Natural killer cell treated with Interleukin-12 subunit alpha and Interleukin-12 subunit beta and Interleukin-15 and Interleukin-18, amount 100 ng/mL, for 72 hours (primary cell): Measurements from ENCODE around the gene MT1HL1. TPM values are rescaled to one million over a fixed set of nuclear protein-coding genes. Genes with fewer than 3 reads are reported as not detected.

Experiments
- ATAC-seq, 2 donors: fragments of 150-1000 bp; cut with Tn5 transposase in 1 of 2; sonication (Bioruptor Pico), chemical (Tn5 transposase) in 1 of 2; 2 replicates each; pipeline ENCODE4 v1.10.0; 2021
- DNase-seq: peaks from one replicate; pipeline ENCODE4 v3.0.0; 2022; ENCODE audit warnings: low spot score
- H3K27ac Mint-ChIP-seq, 2 donors: 1 replicate in 1 of 2; 2 replicates in 1 of 2; pipeline ENCODE4 v1.8.0; 2022; ENCODE audit warnings: mixed read lengths in 2 of 2, mild to moderate bottlenecking in 1 of 2, moderate library complexity in 1 of 2
- H3K27me3 Mint-ChIP-seq, 2 donors: 1 replicate in 1 of 2; 2 replicates in 1 of 2; pipeline ENCODE4 v1.8.0; 2022; ENCODE audit warnings: mixed read lengths in 2 of 2
- H3K36me3 Mint-ChIP-seq: one replicate; pipeline ENCODE4 v1.8.0; 2022; ENCODE audit warnings: mixed read lengths
- H3K4me1 Mint-ChIP-seq, 2 donors: 1 replicate in 1 of 2; 2 replicates in 1 of 2; pipeline ENCODE4 v1.8.0; 2022; ENCODE audit warnings: low read depth in 2 of 2, mixed read lengths in 2 of 2, mild to moderate bottlenecking in 1 of 2
- H3K4me3 Mint-ChIP-seq: one replicate; pipeline ENCODE4 v1.8.0; 2022; ENCODE audit warnings: mixed read lengths
- H3K9me3 Mint-ChIP-seq: 2 replicates; pipeline ENCODE4 v1.8.0; 2022; ENCODE audit warnings: mixed read lengths
- total RNA-seq, 2 donors: library from RNA; stranded (reverse); gene quantifications; one replicate each; pipeline ENCODE4 v1.2.3, GENCODE V29; 2022

MT1HL1 gene
- total RNA-seq, 2 donors from 2014 or later: not detected

GRCh38 chr1:237033804-237034203 lies 29.6 kb upstream of the MT1HL1 start:
- no peaks in the 10 kb centered on the region for H3K4me1 Mint-ChIP-seq
- H3K36me3 Mint-ChIP-seq: no peaks in the 10 kb centered on the region

GRCh38 chr1:237033061-237033460 lies 28.8 kb upstream of the MT1HL1 start:
- H3K9me3 Mint-ChIP-seq: peaks cover 5% of the 10 kb centered on the region
- peaks cover 9 to 16% of the 10 kb centered on the region in 2 donors for H3K27me3 Mint-ChIP-seq
- H3K27ac Mint-ChIP-seq: no peak overlapping the region
- no peaks in the 10 kb centered on the region for H3K36me3 Mint-ChIP-seq
- no peak for DNase-seq
- no peak overlapping the region for H3K4me3 Mint-ChIP-seq
- no peaks in the 10 kb centered on the region for H3K4me1 Mint-ChIP-seq
- no peak for ATAC-seq

More at GRCh38 chr1:237033804-237034203, 29.6 kb upstream of the MT1HL1 start:
- Mint-ChIP-seq H3K27ac (no peak overlapping the region), H3K27me3 (peaks cover 9 to 12% of the 10 kb centered on the region in 2 donors), H3K9me3 (peaks cover 5% of the 10 kb centered on the region), H3K4me3 (no peak overlapping the region)
- no peak for ATAC-seq
- no peak for DNase-seq

DNA sequence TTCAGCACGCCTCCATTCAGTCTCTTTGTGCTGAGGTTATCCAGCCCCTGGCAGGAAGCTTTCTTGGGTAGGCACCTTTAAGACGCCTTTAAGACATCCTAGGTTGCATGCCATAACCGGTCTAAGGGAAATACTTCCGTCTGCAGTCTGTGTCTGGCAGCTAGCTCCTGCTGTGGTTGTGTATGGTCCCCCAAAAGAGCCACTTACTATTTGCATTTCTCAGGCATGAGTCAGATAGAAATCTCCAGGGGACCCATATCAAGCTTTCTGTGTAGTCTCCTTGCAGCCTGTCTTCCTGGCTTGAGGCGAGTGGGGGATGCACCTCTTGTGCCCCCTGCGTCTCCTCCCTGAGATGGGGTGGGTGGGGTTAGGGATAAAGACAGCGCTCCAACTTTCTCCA lies 27.8 kb upstream of the MT1HL1 start:
- H3K27ac Mint-ChIP-seq: no peak overlapping the region
- H3K4me3 Mint-ChIP-seq: no peak overlapping the region
- no peak for DNase-seq
- H3K36me3 Mint-ChIP-seq: no peaks in the 10 kb centered on the region
- H3K4me1 Mint-ChIP-seq: no peaks in the 10 kb centered on the region
- no peak for ATAC-seq
- peaks cover 5% of the 10 kb centered on the region for H3K9me3 Mint-ChIP-seq
- peaks cover 9 to 24% of the 10 kb centered on the region in 2 donors for H3K27me3 Mint-ChIP-seq

DNA sequence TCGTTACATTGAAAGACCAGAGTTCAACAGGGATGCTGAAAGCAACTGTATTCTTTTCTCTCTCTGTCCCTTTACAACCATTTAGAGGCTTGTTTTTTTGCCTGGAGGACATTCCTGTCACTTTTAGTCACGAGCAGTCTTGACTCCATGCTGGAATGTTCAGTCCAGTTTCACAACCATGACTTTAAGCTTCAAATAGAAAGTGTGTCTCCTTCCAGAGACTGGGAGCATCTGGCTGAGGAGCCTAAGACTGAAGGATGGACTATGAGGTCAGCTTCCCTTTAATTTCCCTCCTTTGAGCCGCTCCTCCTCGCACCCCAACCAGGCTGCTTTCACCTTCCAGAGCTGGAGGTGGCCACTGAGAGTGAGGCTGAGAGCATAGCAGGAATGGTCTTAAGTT lies 27.2 kb upstream of the MT1HL1 start:
- Mint-ChIP-seq H3K4me3 (no peak overlapping the region), H3K36me3 (no peaks in the 10 kb centered on the region), H3K27me3 (peaks cover 9 to 24% of the 10 kb centered on the region in 2 donors), H3K27ac (no peak overlapping the region), H3K9me3 (peaks cover 5% of the 10 kb centered on the region), H3K4me1 (no peaks in the 10 kb centered on the region)
- DNase-seq: no peak
- no peak for ATAC-seq

GRCh38 chr1:237029850-237030535 lies 25.8 kb upstream of the MT1HL1 start:
- no peaks in the 10 kb centered on the region for H3K4me1 Mint-ChIP-seq
- H3K27ac Mint-ChIP-seq: no peak overlapping the region
- peaks cover 9% of the 10 kb centered on the region for H3K9me3 Mint-ChIP-seq
- ATAC-seq (no peak), DNase-seq (no peak)
- H3K27me3 Mint-ChIP-seq: peaks cover 9 to 32% of the 10 kb centered on the region in 2 donors
- no peak overlapping the region for H3K4me3 Mint-ChIP-seq
- H3K36me3 Mint-ChIP-seq: peaks cover 7% of the 10 kb centered on the region

- Mint-ChIP-seq H3K36me3 (peaks cover 7% of the 10 kb centered on the region), H3K27me3 (peaks cover 9 to 32% of the 10 kb centered on the region in 2 donors), H3K4me1 (no peaks in the 10 kb centered on the region), H3K27ac (no peak overlapping the region), H3K4me3 (no peak overlapping the region), H3K9me3 (peaks cover 9% of the 10 kb centered on the region)
- no peak for DNase-seq
- ATAC-seq: no peak
These were observed 25.0 kb upstream of the MT1HL1 start for GRCh38 chr1:237029240-237029639.

GRCh38 chr1:237025358-237026074 lies 21.3 kb upstream of the MT1HL1 start:
- H3K9me3 Mint-ChIP-seq: peaks cover 9% of the 10 kb centered on the region
- ATAC-seq (no peak), DNase-seq (no peak)
- H3K36me3 Mint-ChIP-seq: peaks cover 7% of the 10 kb centered on the region
- no peak overlapping the region for H3K27ac Mint-ChIP-seq
- no peaks in the 10 kb centered on the region for H3K4me1 Mint-ChIP-seq
- H3K4me3 Mint-ChIP-seq: no peak overlapping the region
- peaks cover 6 to 30% of the 10 kb centered on the region in 2 donors for H3K27me3 Mint-ChIP-seq

DNA sequence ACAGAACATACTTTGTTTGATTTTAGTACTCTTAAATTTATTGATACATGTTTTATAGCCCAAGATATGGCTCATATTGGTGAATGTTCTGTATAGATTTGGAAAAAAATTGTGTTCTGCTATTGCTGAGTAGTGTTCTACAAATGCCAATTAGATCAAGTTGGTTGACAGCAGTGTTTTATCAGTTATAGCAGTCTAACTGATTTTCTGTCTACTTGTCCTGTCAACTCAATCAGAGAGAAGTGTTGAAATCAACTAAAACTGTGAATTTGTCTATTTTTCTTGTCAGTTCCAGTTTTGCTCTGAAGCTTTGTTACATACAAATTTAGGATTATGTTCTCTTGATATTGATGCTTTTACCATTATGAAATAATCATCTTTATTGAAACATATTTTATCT lies 14.7 kb upstream of the MT1HL1 start:
- no peak overlapping the region for H3K27ac Mint-ChIP-seq
- H3K9me3 Mint-ChIP-seq: no peaks in the 10 kb centered on the region
- H3K27me3 Mint-ChIP-seq: peaks cover 0 to 14% of the 10 kb centered on the region in 2 donors
- H3K4me1 Mint-ChIP-seq: no peaks in the 10 kb centered on the region
- no peak for ATAC-seq
- no peaks in the 10 kb centered on the region for H3K36me3 Mint-ChIP-seq
- no peak overlapping the region for H3K4me3 Mint-ChIP-seq
- no peak for DNase-seq

DNA sequence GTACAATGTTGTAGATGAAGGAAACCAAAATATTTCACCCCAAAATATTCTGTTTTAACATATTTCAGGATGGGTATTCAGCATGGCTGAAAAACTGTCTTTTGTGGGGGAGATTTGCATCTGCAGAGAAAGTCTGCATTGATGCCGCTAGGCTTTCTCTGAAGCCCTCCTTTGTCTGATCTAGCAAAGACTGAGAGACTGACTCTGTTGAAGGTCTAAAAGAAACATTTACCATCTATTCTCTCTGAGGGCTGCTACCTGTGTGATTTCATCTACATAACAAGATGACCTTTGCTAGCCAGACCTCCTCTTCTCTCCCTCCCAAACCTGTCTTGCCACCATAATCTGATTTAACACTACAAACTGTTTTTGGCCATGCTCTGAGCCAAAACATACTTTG lies 12.4 kb upstream of the MT1HL1 start:
- ATAC-seq: no peak
- no peaks in the 10 kb centered on the region for H3K4me1 Mint-ChIP-seq
- H3K36me3 Mint-ChIP-seq: no peaks in the 10 kb centered on the region
- no peaks in the 10 kb centered on the region for H3K9me3 Mint-ChIP-seq
- no peak overlapping the region for H3K27ac Mint-ChIP-seq
- H3K4me3 Mint-ChIP-seq: no peak overlapping the region
- peaks cover 0 to 14% of the 10 kb centered on the region in 2 donors for H3K27me3 Mint-ChIP-seq
- DNase-seq: no peak

DNA sequence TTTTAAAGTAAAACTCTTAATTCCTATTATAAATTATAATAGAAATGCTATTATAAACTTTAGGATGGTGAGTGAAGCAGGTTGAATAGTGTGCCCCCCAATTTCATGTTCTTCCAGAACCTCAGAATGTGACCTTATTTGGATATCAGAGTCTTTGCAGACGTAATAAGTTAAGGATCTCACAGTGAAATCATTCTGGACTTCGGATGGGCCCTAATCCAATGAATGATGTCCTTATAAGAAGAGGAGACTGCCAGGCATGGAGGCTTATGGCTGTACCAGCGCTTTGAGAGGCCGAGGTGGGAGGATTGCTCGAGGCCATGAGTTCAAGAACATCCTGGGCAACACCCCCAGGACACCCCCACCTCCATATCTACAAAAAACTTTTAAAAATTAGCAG lies 9.4 kb upstream of the MT1HL1 start:
- Mint-ChIP-seq H3K36me3 (no peaks in the 10 kb centered on the region), H3K27ac (no peak overlapping the region), H3K4me3 (no peak overlapping the region), H3K9me3 (no peaks in the 10 kb centered on the region), H3K27me3 (peaks cover 0 to 11% of the 10 kb centered on the region in 2 donors), H3K4me1 (no peaks in the 10 kb centered on the region)
- no peak for ATAC-seq
- no peak for DNase-seq

- Mint-ChIP-seq H3K36me3 (no peaks in the 10 kb centered on the region), H3K27ac (no peak overlapping the region), H3K4me3 (no peak overlapping the region), H3K9me3 (no peaks in the 10 kb centered on the region), H3K4me1 (no peaks in the 10 kb centered on the region), H3K27me3 (peaks cover 0 to 4% of the 10 kb centered on the region in 2 donors)
- no peak for DNase-seq
- ATAC-seq: no peak
These were observed 8.6 kb upstream of the MT1HL1 start for GRCh38 chr1:237012788-237013383.

GRCh38 chr1:237012361-237012760 lies 8.1 kb upstream of the MT1HL1 start:
- no peak for ATAC-seq
- no peaks in the 10 kb centered on the region for H3K9me3 Mint-ChIP-seq
- no peaks in the 10 kb centered on the region for H3K27me3 Mint-ChIP-seq
- H3K36me3 Mint-ChIP-seq: no peaks in the 10 kb centered on the region
- no peak overlapping the region for H3K4me3 Mint-ChIP-seq
- H3K27ac Mint-ChIP-seq: no peak overlapping the region
- no peaks in the 10 kb centered on the region for H3K4me1 Mint-ChIP-seq
- DNase-seq: no peak

DNA sequence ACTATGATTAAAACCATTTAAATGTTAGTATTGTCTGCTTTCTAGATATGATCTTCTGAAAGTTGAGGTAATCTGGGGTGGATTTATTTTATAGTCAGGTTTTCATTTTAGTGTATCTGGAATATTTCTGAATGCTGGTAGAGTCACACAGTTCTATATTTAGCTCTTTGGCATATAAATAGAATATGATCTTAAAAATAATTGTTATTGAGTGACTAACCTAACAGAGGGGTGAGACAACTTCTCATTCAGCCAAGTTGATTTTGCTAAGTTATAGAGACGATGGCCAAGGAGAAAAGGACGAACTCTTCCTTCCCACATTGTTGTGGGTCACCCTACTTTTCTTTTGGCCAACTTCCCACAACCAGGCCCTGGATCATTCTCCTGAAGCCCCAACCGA lies 7.2 kb upstream of the MT1HL1 start:
- Mint-ChIP-seq H3K4me3 (no peak overlapping the region), H3K27ac (no peak overlapping the region), H3K9me3 (no peaks in the 10 kb centered on the region), H3K27me3 (no peaks in the 10 kb centered on the region), H3K36me3 (no peaks in the 10 kb centered on the region), H3K4me1 (no peaks in the 10 kb centered on the region)
- DNase-seq: no peak
- no peak for ATAC-seq

- no peaks in the 10 kb centered on the region for H3K36me3 Mint-ChIP-seq
- no peaks in the 10 kb centered on the region for H3K4me1 Mint-ChIP-seq
- ATAC-seq: no peak
- no peak for DNase-seq
- no peaks in the 10 kb centered on the region for H3K27me3 Mint-ChIP-seq
- no peak overlapping the region for H3K4me3 Mint-ChIP-seq
- no peaks in the 10 kb centered on the region for H3K9me3 Mint-ChIP-seq
- no peak overlapping the region for H3K27ac Mint-ChIP-seq
These were observed 5.4 kb upstream of the MT1HL1 start for GRCh38 chr1:237009611-237010010.
